Natural killer cell (primary cell): ENCODE results near the gene PARD3B. TPM values are rescaled to one million over a fixed set of nuclear protein-coding genes. Genes with fewer than 3 reads are reported as not detected.

Experiments used
- ATAC-seq, 3 donors: fragments of 150-1000 bp in 2 of 3; fragments of 200-7000 bp in 1 of 3; cut with Tn5 transposase; 1 replicate in 1 of 3; 2 replicates in 2 of 3; pipeline ENCODE4 v1.10.0; 2021; ENCODE audit warnings: mild to moderate bottlenecking in 2 of 3, moderate library complexity in 2 of 3
- DNase-seq, 2 donors: peaks; one replicate each; pipeline versions ENCODE4 v3.0.0 to v3.0.0-alpha.2; 2013 to 2021; ENCODE audit warnings: mixed read lengths in 1 of 2
- H3K27ac ChIP-seq: one replicate; pipeline ENCODE4 v1.5.1; 2013; ENCODE audit warnings: mild to moderate bottlenecking, low read length
- H3K27me3 ChIP-seq: one replicate; pipeline ENCODE4 v1.6.1; 2013; ENCODE audit warnings: low read length; ENCODE audit not compliant: control insufficient read depth, insufficient read depth
- H3K36me3 ChIP-seq: one replicate; pipeline ENCODE4 v1.6.1; 2013; ENCODE audit warnings: low read length; ENCODE audit not compliant: control insufficient read depth, insufficient read depth
- H3K4me1 ChIP-seq: one replicate; pipeline ENCODE4 v1.6.1; 2013; ENCODE audit warnings: low read length; ENCODE audit not compliant: control insufficient read depth, insufficient read depth
- H3K4me3 ChIP-seq: one replicate; pipeline ENCODE4 v1.5.1; 2013; ENCODE audit warnings: low read length
- H3K9me3 ChIP-seq: one replicate; pipeline ENCODE4 v1.6.1; 2013; ENCODE audit warnings: low read length; ENCODE audit not compliant: control insufficient read depth, insufficient read depth
- H3K27ac Mint-ChIP-seq, 2 donors: one replicate each; pipeline ENCODE4 v1.8.0; 2022; ENCODE audit warnings: mild to moderate bottlenecking in 2 of 2, mixed read lengths in 2 of 2, moderate library complexity in 1 of 2
- H3K27me3 Mint-ChIP-seq, 2 donors: one replicate each; pipeline ENCODE4 v1.8.0; 2022; ENCODE audit warnings: low read depth in 2 of 2, mixed read lengths in 2 of 2
- H3K36me3 Mint-ChIP-seq: one replicate; pipeline ENCODE4 v1.8.0; 2022; ENCODE audit warnings: mixed read lengths
- H3K4me1 Mint-ChIP-seq, 2 donors: one replicate each; pipeline ENCODE4 v1.8.0; 2022; ENCODE audit warnings: mixed read lengths in 2 of 2
- H3K4me3 Mint-ChIP-seq: one replicate; pipeline ENCODE4 v1.8.0; 2022; ENCODE audit warnings: mild to moderate bottlenecking, moderate library complexity, mixed read lengths
- H3K9me3 Mint-ChIP-seq, 2 donors: one replicate each; pipeline ENCODE4 v1.8.0; 2022; ENCODE audit warnings: mixed read lengths in 2 of 2
- WGBS: methylation state at CpG from one replicate; pipeline ENCODE4 v1.1.7; 2013; ENCODE audit warnings: missing lambda C conversion rate; ENCODE audit not compliant: insufficient coverage; 5-methylcytosine and 5-hydroxymethylcytosine counted together
- intact Hi-C: fragments of 100-400 bp; cut with micrococcal nuclease; formaldehyde crosslinking; loops from one replicate; pipeline ENCODE4 v1.14.2; 2022
- total RNA-seq, 4 donors: library from RNA; stranded (reverse); fragments of 120-200 nt in 1 of 4; gene quantifications; one replicate each; pipeline versions ENCODE4 v1.2.3 to v1.2.4, GENCODE V29; 2013 to 2022
- TF ChIP-seq, protein P1 (sequence below): fragments of 200-600 bp; IDR thresholded peaks from one replicate; pipeline ENCODE4 v1.8.0; 2022; ENCODE audit warnings: antibody characterized with exemption

Gene PARD3B
- total RNA-seq, 3 donors from 2014 or later (not counting 1 experiment from before 2014, with no cell fraction given) = 0.13 to 0.45 TPM; not detected in 1

- 60% methylated on average over 1 of the region's 2 CpGs for WGBS
- no peak for ATAC-seq
- no peaks in the 10 kb centered on the region for H3K36me3 ChIP-seq
- H3K4me3 ChIP-seq = no peak overlapping the region
- TF ChIP-seq, protein P1, sequence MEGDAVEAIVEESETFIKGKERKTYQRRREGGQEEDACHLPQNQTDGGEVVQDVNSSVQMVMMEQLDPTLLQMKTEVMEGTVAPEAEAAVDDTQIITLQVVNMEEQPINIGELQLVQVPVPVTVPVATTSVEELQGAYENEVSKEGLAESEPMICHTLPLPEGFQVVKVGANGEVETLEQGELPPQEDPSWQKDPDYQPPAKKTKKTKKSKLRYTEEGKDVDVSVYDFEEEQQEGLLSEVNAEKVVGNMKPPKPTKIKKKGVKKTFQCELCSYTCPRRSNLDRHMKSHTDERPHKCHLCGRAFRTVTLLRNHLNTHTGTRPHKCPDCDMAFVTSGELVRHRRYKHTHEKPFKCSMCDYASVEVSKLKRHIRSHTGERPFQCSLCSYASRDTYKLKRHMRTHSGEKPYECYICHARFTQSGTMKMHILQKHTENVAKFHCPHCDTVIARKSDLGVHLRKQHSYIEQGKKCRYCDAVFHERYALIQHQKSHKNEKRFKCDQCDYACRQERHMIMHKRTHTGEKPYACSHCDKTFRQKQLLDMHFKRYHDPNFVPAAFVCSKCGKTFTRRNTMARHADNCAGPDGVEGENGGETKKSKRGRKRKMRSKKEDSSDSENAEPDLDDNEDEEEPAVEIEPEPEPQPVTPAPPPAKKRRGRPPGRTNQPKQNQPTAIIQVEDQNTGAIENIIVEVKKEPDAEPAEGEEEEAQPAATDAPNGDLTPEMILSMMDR = no peak
- H3K27me3 ChIP-seq = no peaks in the 10 kb centered on the region
- no peak overlapping the region for H3K27ac ChIP-seq
- Mint-ChIP-seq H3K4me3 (no peak overlapping the region), H3K4me1 (no peaks in the 10 kb centered on the region), H3K27ac (no peak overlapping the region), H3K27me3 (no peaks in the 10 kb centered on the region), H3K9me3 (no peaks in the 10 kb centered on the region), H3K36me3 (no peaks in the 10 kb centered on the region)
- DNase-seq = peak in 1 of 2 donors; percentile 10
- H3K4me1 ChIP-seq = no peaks in the 10 kb centered on the region
- no peaks in the 10 kb centered on the region for H3K9me3 ChIP-seq
- intact Hi-C loops = no loop called here
These were observed 1018.4 kb downstream of the PARD3B start for GRCh38 chr2:205563646-205564045.

DNA sequence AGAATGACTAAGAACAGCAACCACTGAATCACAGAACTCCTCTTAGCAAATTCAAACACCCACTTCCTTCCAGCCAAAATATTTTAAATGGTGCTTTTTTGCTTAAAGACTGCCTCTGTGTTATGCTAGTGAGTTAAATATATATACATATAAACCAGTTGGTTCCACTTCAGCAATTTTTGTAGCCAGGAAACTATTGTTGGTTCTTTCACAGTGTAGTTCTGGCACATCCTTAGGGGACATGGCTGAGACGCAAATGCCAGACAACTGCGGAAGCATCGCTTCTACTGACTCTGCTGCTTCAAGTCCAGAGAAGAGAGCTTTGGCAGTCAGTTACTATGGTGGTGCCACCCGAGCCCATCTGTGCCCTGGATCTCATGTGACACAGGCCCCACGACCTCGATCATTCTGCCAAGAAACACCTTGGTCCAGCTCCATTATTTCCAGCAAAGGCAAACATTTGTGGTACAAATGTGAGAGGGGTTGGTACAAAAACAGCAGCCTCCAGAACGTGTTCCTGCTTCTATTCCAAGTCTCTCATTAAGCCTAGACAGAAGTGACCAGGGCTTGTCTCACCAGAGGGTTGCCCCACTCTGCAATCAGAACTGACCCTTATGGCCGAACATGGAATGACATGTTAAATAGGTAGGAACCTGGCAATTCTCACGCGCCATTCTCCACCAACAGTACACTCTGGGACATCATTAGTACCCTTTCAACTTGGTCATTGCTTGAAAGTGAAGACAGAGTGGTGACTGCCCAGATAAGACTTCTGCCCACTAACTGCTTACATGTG is 1019.3 kb downstream of the PARD3B start:
- Mint-ChIP-seq H3K4me1 (no peaks in the 10 kb centered on the region), H3K9me3 (no peaks in the 10 kb centered on the region), H3K4me3 (no peak overlapping the region), H3K36me3 (no peaks in the 10 kb centered on the region), H3K27me3 (no peaks in the 10 kb centered on the region), H3K27ac (no peak overlapping the region)
- Histone ChIP-seq H3K36me3 (no peaks in the 10 kb centered on the region), H3K27me3 (no peaks in the 10 kb centered on the region), H3K9me3 (no peaks in the 10 kb centered on the region), H3K27ac (no peak overlapping the region), H3K4me1 (no peaks in the 10 kb centered on the region), H3K4me3 (no peak overlapping the region)
- DNase-seq (no peak), ATAC-seq (no peak)
- intact Hi-C loops = no loop called here
- TF ChIP-seq, protein P1 = no peak
- 82% methylated on average over 10 of the region's 10 CpGs for WGBS

DNA sequence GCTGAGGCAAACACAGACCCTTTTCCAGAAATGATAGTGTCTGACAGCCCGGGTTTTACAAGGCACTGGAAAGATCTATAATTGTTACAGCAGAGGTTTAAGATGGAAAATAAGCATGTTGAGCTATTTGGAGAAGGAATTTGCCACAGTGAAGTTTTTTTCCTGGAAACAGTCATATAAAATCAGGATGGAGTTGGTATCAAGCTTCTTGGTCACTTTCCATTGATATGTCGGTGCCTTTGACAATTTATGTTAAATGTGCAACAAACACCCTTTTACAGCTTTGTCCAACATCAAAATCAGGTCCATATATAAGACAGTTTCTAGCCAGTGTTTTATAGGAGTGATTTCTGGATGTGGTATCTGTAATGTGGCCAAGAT is 1019.9 kb downstream of the PARD3B start:
- no peaks in the 10 kb centered on the region for H3K27me3 ChIP-seq
- H3K27ac Mint-ChIP-seq = no peak overlapping the region
- intact Hi-C loops = no loop called here
- H3K4me1 ChIP-seq = no peaks in the 10 kb centered on the region
- no peak for DNase-seq
- ATAC-seq = no peak
- WGBS = 86% methylated on average over 1 of the region's 2 CpGs
- no peak overlapping the region for H3K27ac ChIP-seq
- TF ChIP-seq, protein P1 = no peak
- no peak overlapping the region for H3K4me3 Mint-ChIP-seq
- no peak overlapping the region for H3K4me3 ChIP-seq
- no peaks in the 10 kb centered on the region for H3K36me3 Mint-ChIP-seq
- H3K36me3 ChIP-seq = no peaks in the 10 kb centered on the region
- no peaks in the 10 kb centered on the region for H3K9me3 ChIP-seq
- no peaks in the 10 kb centered on the region for H3K9me3 Mint-ChIP-seq
- no peaks in the 10 kb centered on the region for H3K27me3 Mint-ChIP-seq
- H3K4me1 Mint-ChIP-seq = no peaks in the 10 kb centered on the region
